OCI-LY3 (cell line): ENCODE data around the gene VWA1.

Experiments used
- H2AFZ ChIP-seq: fragments of 200-600, 300-600 bp; shearing (Covaris generic); 2 replicates; pipeline ENCODE4 v1.6.0; 2014; ENCODE audit warnings: antibody characterized with exemption, low read depth, low read length
- H3K27ac ChIP-seq: fragments of 200-600, 300-600 bp; sonication (generic); 2 replicates; pipeline ENCODE4 v1.5.1; 2014; ENCODE audit warnings: mild to moderate bottlenecking, low read length, moderate library complexity, mixed read lengths
- H3K27me3 ChIP-seq: fragments of 200-600, 300-600 bp; sonication (generic); 2 replicates; pipeline ENCODE4 v1.6.1; 2014; ENCODE audit warnings: low read depth, low read length, mixed read lengths
- H3K36me3 ChIP-seq: fragments of 200-600, 300-600 bp; sonication (generic); replicated peaks from 2 replicates; pipeline ENCODE3; 2014; ENCODE audit warnings: low read depth, low read length, mixed read lengths
- H3K4me1 ChIP-seq: fragments of 300-600, 200-600 bp; sonication (generic); 2 replicates; pipeline ENCODE4 v1.6.1; 2014; ENCODE audit warnings: low read length, mixed read lengths
- H3K4me2 ChIP-seq: fragments of 200-600, 300-600 bp; sonication (generic); 2 replicates; pipeline ENCODE4 v1.6.1; 2014; ENCODE audit warnings: low read length, mixed read lengths
- H3K4me3 ChIP-seq: fragments of 300-600, 200-600 bp; sonication (generic); 2 replicates; pipeline ENCODE4 v1.5.1; 2014; ENCODE audit warnings: antibody characterized with exemption, mild to moderate bottlenecking, low read length, moderate library complexity
- H3K79me2 ChIP-seq: fragments of 300-600, 200-600 bp; shearing (Covaris generic); 2 replicates; pipeline ENCODE4 v1.6.1; 2014; ENCODE audit warnings: mild to moderate bottlenecking, low read length, mixed read lengths
- H3K9ac ChIP-seq: fragments of 300-600, 200-600 bp; shearing (Covaris generic); 2 replicates; pipeline ENCODE4 v1.6.0; 2014; ENCODE audit warnings: mild to moderate bottlenecking, low read length, moderate library complexity
- H3K9me3 ChIP-seq: fragments of 200-600, 300-600 bp; shearing (Covaris generic); 2 replicates; pipeline ENCODE4 v1.6.1; 2014; ENCODE audit warnings: low read length, mixed read lengths; ENCODE audit not compliant: insufficient read depth
- H4K20me1 ChIP-seq: fragments of 200-600, 300-600 bp; sonication (generic); 2 replicates; pipeline ENCODE4 v1.6.1; 2016; ENCODE audit warnings: low read length, mixed read lengths; ENCODE audit not compliant: insufficient read depth
- EZH2phosphoT487 ChIP-seq: fragments of 200-600 bp; shearing (Covaris generic); IDR thresholded peaks from 2 replicates; pipeline ENCODE4 v1.6.1; 2018; ENCODE audit warnings: antibody characterized with exemption, mixed run types, low read depth
- TF ChIP-seq, protein P1 (sequence below): fragments of 200-600, 300-600 bp; sonication (generic); IDR thresholded peaks from 2 replicates; pipeline ENCODE4 v1.5.1; 2014; ENCODE audit warnings: antibody characterized with exemption, low read length, low read depth

VWA1 gene

DNA sequence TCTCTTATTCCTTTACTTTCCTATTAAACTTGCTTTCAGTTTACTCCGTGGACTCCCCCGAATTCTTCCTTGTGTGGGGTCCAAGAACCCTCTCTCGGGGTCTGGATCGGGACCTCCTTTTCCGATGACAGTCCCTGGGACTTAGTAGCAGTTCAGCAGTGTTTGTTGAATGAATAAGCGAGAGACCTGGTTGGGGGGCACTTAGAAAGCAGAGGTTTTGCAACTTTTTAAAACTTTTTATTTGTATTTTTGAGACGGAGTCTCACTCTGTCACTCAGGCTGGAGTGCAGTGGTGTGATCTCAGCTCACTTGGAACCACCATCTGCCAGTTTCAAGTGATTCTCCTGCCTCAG lies 12.3 kb upstream of the VWA1 start:
- Histone ChIP-seq H3K4me1 (peaks cover 19% of the 10 kb centered on the region), H2AFZ (no peak overlapping the region), H3K9me3 (no peaks in the 10 kb centered on the region), H3K27ac (no peak overlapping the region), H3K9ac (no peak overlapping the region), H3K27me3 (no peaks in the 10 kb centered on the region), H3K4me3 (no peak overlapping the region), H4K20me1 (no peaks in the 10 kb centered on the region), H3K4me2 (no peak overlapping the region), H3K36me3 (no peaks in the 10 kb centered on the region), H3K79me2 (no peaks in the 10 kb centered on the region)
- TF ChIP-seq, protein P1, sequence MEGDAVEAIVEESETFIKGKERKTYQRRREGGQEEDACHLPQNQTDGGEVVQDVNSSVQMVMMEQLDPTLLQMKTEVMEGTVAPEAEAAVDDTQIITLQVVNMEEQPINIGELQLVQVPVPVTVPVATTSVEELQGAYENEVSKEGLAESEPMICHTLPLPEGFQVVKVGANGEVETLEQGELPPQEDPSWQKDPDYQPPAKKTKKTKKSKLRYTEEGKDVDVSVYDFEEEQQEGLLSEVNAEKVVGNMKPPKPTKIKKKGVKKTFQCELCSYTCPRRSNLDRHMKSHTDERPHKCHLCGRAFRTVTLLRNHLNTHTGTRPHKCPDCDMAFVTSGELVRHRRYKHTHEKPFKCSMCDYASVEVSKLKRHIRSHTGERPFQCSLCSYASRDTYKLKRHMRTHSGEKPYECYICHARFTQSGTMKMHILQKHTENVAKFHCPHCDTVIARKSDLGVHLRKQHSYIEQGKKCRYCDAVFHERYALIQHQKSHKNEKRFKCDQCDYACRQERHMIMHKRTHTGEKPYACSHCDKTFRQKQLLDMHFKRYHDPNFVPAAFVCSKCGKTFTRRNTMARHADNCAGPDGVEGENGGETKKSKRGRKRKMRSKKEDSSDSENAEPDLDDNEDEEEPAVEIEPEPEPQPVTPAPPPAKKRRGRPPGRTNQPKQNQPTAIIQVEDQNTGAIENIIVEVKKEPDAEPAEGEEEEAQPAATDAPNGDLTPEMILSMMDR, result no peak
- no peak for TF ChIP-seq EZH2phosphoT487

- Histone ChIP-seq H3K27ac (no peak overlapping the region), H3K4me2 (no peak overlapping the region), H3K4me1 (peaks cover 9% of the 10 kb centered on the region; the same call in 1 of the 2 replicates), H4K20me1 (no peaks in the 10 kb centered on the region), H3K9me3 (no peaks in the 10 kb centered on the region), H2AFZ (no peak overlapping the region), H3K27me3 (no peaks in the 10 kb centered on the region), H3K4me3 (no peak overlapping the region), H3K36me3 (no peaks in the 10 kb centered on the region), H3K9ac (no peak overlapping the region), H3K79me2 (no peaks in the 10 kb centered on the region)
- no peak for TF ChIP-seq EZH2phosphoT487
- TF ChIP-seq, protein P1, result no peak
These were observed 10.8 kb upstream of the VWA1 start for GRCh38 chr1:1424707-1425106.

DNA sequence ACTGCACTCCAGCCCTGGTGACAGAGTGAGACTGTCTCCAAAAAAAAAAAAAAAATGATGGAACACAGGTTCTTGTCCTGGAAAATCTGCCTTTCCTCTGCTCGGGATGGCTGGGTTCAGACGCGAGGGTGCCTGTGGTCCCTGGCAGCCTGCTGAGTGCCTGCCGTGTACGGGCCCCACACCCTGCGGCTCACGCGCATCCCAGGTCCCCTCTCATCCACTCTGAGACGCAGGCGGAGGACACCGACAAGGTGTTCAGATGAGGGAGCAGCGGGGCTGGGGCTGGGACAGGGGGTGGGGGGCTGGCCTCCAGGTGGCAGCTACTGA lies 10.1 kb upstream of the VWA1 start:
- no peak overlapping the region for H3K4me2 ChIP-seq

GRCh38 chr1:1425753-1426495 lies 9.6 kb upstream of the VWA1 start:
- no peaks in the 10 kb centered on the region for H3K79me2 ChIP-seq
- no peak for TF ChIP-seq EZH2phosphoT487
- TF ChIP-seq, protein P1, result no peak
- no peaks in the 10 kb centered on the region for H4K20me1 ChIP-seq
- H3K27ac ChIP-seq, result no peak overlapping the region
- H3K27me3 ChIP-seq, result no peaks in the 10 kb centered on the region
- H3K9me3 ChIP-seq, result no peaks in the 10 kb centered on the region
- H3K4me2 ChIP-seq, result no peak overlapping the region
- H3K4me3 ChIP-seq, result no peak overlapping the region
- H3K9ac ChIP-seq, result no peak overlapping the region
- H3K36me3 ChIP-seq, result no peaks in the 10 kb centered on the region
- peaks cover 9% of the 10 kb centered on the region; the same call in 1 of the 2 replicates for H3K4me1 ChIP-seq
- no peak overlapping the region for H2AFZ ChIP-seq

More for the DNA sequence above, 10.1 kb upstream of the VWA1 start:
- TF ChIP-seq, protein P1, result no peak
- no peak for TF ChIP-seq EZH2phosphoT487
- Histone ChIP-seq H3K4me3 (no peak overlapping the region), H3K4me1 (peaks cover 9% of the 10 kb centered on the region; the same call in 1 of the 2 replicates), H4K20me1 (no peaks in the 10 kb centered on the region), H3K27me3 (no peaks in the 10 kb centered on the region), H3K36me3 (no peaks in the 10 kb centered on the region), H2AFZ (no peak overlapping the region), H3K27ac (no peak overlapping the region), H3K9ac (no peak overlapping the region), H3K9me3 (no peaks in the 10 kb centered on the region), H3K79me2 (no peaks in the 10 kb centered on the region)
